Stimulated activated effector memory CD8-positive, alpha-beta T cell treated with anti-CD3 and anti-CD28 coated beads, Interleukin-12 subunit alpha, Interleukin-12 subunit beta, amount 100 ng/mL, for 72 hours (primary cell): ENCODE data around the gene CNTRL.

Source experiments
- ATAC-seq: fragments of 150-1000 bp; cut with Tn5 transposase; 2 replicates; pipeline ENCODE4 v1.10.0; 2021
- DNase-seq, 2 donors: peaks; one replicate each; pipeline ENCODE4 v3.0.0; 2021 to 2022; ENCODE audit warnings: low spot score in 2 of 2
- H3K27ac Mint-ChIP-seq: one replicate; pipeline ENCODE4 v1.8.0; 2022; ENCODE audit warnings: mild to moderate bottlenecking, mixed read lengths
- H3K36me3 Mint-ChIP-seq: one replicate; pipeline ENCODE4 v1.8.0; 2022; ENCODE audit warnings: mild to moderate bottlenecking, mixed read lengths
- H3K4me1 Mint-ChIP-seq: one replicate; pipeline ENCODE4 v1.8.0; 2022; ENCODE audit warnings: mixed read lengths
- H3K4me3 Mint-ChIP-seq: one replicate; pipeline ENCODE4 v1.8.0; 2022; ENCODE audit warnings: mild to moderate bottlenecking, mixed read lengths
- H3K9me3 Mint-ChIP-seq: one replicate; pipeline ENCODE4 v1.8.0; 2022; ENCODE audit warnings: mixed read lengths

Gene CNTRL

GRCh38 chr9:121189006-121189405 is 114.3 kb downstream of the CNTRL start:
- Mint-ChIP-seq H3K36me3 (peaks cover 80% of the 10 kb centered on the region), H3K4me3 (no peak overlapping the region), H3K4me1 (peaks cover 64% of the 10 kb centered on the region), H3K27ac (no peak overlapping the region), H3K9me3 (no peaks in the 10 kb centered on the region)
- no peak for DNase-seq
- ATAC-seq, result no peak

- H3K27ac Mint-ChIP-seq, result peak overlapping the region; percentile 58
- H3K4me1 Mint-ChIP-seq, result peaks cover 63% of the 10 kb centered on the region
- H3K9me3 Mint-ChIP-seq, result no peaks in the 10 kb centered on the region
- ATAC-seq (no peak), DNase-seq (no peak)
- peaks cover 75% of the 10 kb centered on the region for H3K36me3 Mint-ChIP-seq
- H3K4me3 Mint-ChIP-seq, result no peak overlapping the region
These were observed 114.9 kb downstream of the CNTRL start for GRCh38 chr9:121189660-121190059.

GRCh38 chr9:121191235-121191634 is 116.5 kb downstream of the CNTRL start:
- ATAC-seq (no peak), DNase-seq (no peak)
- Mint-ChIP-seq H3K9me3 (no peaks in the 10 kb centered on the region), H3K4me3 (no peak overlapping the region), H3K4me1 (peaks cover 61% of the 10 kb centered on the region), H3K27ac (peak overlapping the region; percentile 58), H3K36me3 (peaks cover 64% of the 10 kb centered on the region)

GRCh38 chr9:121192518-121192917 is 117.8 kb downstream of the CNTRL start:
- no peak overlapping the region for H3K27ac Mint-ChIP-seq
- no peak overlapping the region for H3K4me3 Mint-ChIP-seq
- no peak for DNase-seq
- H3K36me3 Mint-ChIP-seq, result peaks cover 56% of the 10 kb centered on the region
- ATAC-seq, result no peak
- H3K9me3 Mint-ChIP-seq, result no peaks in the 10 kb centered on the region
- peaks cover 62% of the 10 kb centered on the region for H3K4me1 Mint-ChIP-seq

- Mint-ChIP-seq H3K36me3 (peaks cover 50% of the 10 kb centered on the region), H3K27ac (peak overlapping the region; percentile 27), H3K4me3 (no peak overlapping the region), H3K9me3 (no peaks in the 10 kb centered on the region), H3K4me1 (peaks cover 62% of the 10 kb centered on the region)
- DNase-seq (no peak), ATAC-seq (peak; percentile 50)
These were observed 118.3 kb downstream of the CNTRL start for GRCh38 chr9:121192959-121193640.

- H3K9me3 Mint-ChIP-seq, result no peaks in the 10 kb centered on the region
- DNase-seq, result no peak
- ATAC-seq, result peak; percentile 53
- H3K4me3 Mint-ChIP-seq, result peak overlapping the region; percentile 31
- peak overlapping the region; percentile 23 for H3K27ac Mint-ChIP-seq
- H3K36me3 Mint-ChIP-seq, result peaks cover 36% of the 10 kb centered on the region
- H3K4me1 Mint-ChIP-seq, result peaks cover 72% of the 10 kb centered on the region
These were observed 120.0 kb downstream of the CNTRL start for GRCh38 chr9:121194730-121195129.

GRCh38 chr9:121196389-121196788 is 121.6 kb downstream of the CNTRL start:
- Mint-ChIP-seq H3K27ac (peak overlapping the region; percentile 60), H3K4me3 (peak overlapping the region; percentile 31), H3K9me3 (no peaks in the 10 kb centered on the region), H3K36me3 (peaks cover 31% of the 10 kb centered on the region), H3K4me1 (peaks cover 71% of the 10 kb centered on the region)
- DNase-seq, result no peak
- ATAC-seq, result peak; percentile 48

- Mint-ChIP-seq H3K4me1 (peaks cover 67% of the 10 kb centered on the region), H3K9me3 (no peaks in the 10 kb centered on the region), H3K36me3 (peaks cover 31% of the 10 kb centered on the region), H3K4me3 (peak overlapping the region; percentile 31), H3K27ac (peak overlapping the region; percentile 60)
- DNase-seq, result no peak
- ATAC-seq, result no peak
These were observed 122.4 kb downstream of the CNTRL start for GRCh38 chr9:121197132-121197531.

GRCh38 chr9:121198512-121199042 is 123.8 kb downstream of the CNTRL start:
- ATAC-seq (no peak), DNase-seq (no peak)
- Mint-ChIP-seq H3K9me3 (no peaks in the 10 kb centered on the region), H3K4me3 (peak overlapping the region; percentile 84), H3K36me3 (peaks cover 27% of the 10 kb centered on the region), H3K27ac (no peak overlapping the region), H3K4me1 (peaks cover 63% of the 10 kb centered on the region)

GRCh38 chr9:121199921-121200320 is 125.2 kb downstream of the CNTRL start:
- Mint-ChIP-seq H3K27ac (peak overlapping the region; percentile 93), H3K9me3 (no peaks in the 10 kb centered on the region), H3K4me1 (peaks cover 55% of the 10 kb centered on the region), H3K36me3 (peaks cover 27% of the 10 kb centered on the region), H3K4me3 (peak overlapping the region; percentile 84)
- no peak for DNase-seq
- no peak for ATAC-seq

GRCh38 chr9:121200356-121200755 is 125.6 kb downstream of the CNTRL start:
- ATAC-seq, result no peak
- Mint-ChIP-seq H3K9me3 (no peaks in the 10 kb centered on the region), H3K27ac (peak overlapping the region; percentile 93), H3K4me1 (peaks cover 50% of the 10 kb centered on the region), H3K36me3 (peaks cover 27% of the 10 kb centered on the region), H3K4me3 (peak overlapping the region; percentile 84)
- DNase-seq, result no peak

- H3K9me3 Mint-ChIP-seq, result no peaks in the 10 kb centered on the region
- peak overlapping the region; percentile 84 for H3K4me3 Mint-ChIP-seq
- H3K36me3 Mint-ChIP-seq, result peaks cover 27% of the 10 kb centered on the region
- DNase-seq, result peak in 1 of 2 donors; percentile 39
- peak overlapping the region; percentile 93 for H3K27ac Mint-ChIP-seq
- H3K4me1 Mint-ChIP-seq, result peaks cover 42% of the 10 kb centered on the region
- ATAC-seq, result peak; percentile 48
These were observed 126.4 kb downstream of the CNTRL start for GRCh38 chr9:121201045-121201737.

- peak within 1 kb of the TSS; percentile 93 for H3K27ac Mint-ChIP-seq
- H3K36me3 Mint-ChIP-seq, result peaks cover 21% of the 10 kb centered on the region
- peak; percentile 93 for ATAC-seq
These were observed 127.2 kb downstream of the CNTRL start, which contains the start of gene RAB14 for GRCh38 chr9:121201738-121202533. RAB14 (minus strand) TSS chr9:121201869; CDS start chr9:121193412, 8,457 bp downstream.

GRCh38 chr9:121204121-121204520 is 129.4 kb downstream of the CNTRL start:
- H3K4me1 Mint-ChIP-seq, result peaks cover 37% of the 10 kb centered on the region
- H3K36me3 Mint-ChIP-seq, result peaks cover 21% of the 10 kb centered on the region
- H3K9me3 Mint-ChIP-seq, result no peaks in the 10 kb centered on the region
- DNase-seq (no peak), ATAC-seq (no peak)
- no peak overlapping the region for H3K4me3 Mint-ChIP-seq
- H3K27ac Mint-ChIP-seq, result no peak overlapping the region

More at GRCh38 chr9:121201738-121202533, 127.2 kb downstream of the CNTRL start, which contains the start of gene RAB14:
- no peaks in the 10 kb centered on the region for H3K9me3 Mint-ChIP-seq
- peak; percentile 99 to 100 for DNase-seq
- peaks cover 40% of the 10 kb centered on the region for H3K4me1 Mint-ChIP-seq
- peak within 1 kb of the TSS; percentile 84 for H3K4me3 Mint-ChIP-seq

- Mint-ChIP-seq H3K9me3 (no peaks in the 10 kb centered on the region), H3K27ac (no peak overlapping the region), H3K36me3 (peaks cover 21% of the 10 kb centered on the region), H3K4me1 (peaks cover 33% of the 10 kb centered on the region), H3K4me3 (no peak overlapping the region)
- DNase-seq (no peak), ATAC-seq (no peak)
These were observed 129.9 kb downstream of the CNTRL start for GRCh38 chr9:121204611-121205010.
